Measurements from ENCODE around the gene HFM1. TPM values are rescaled to one million over a fixed set of nuclear protein-coding genes. Genes with fewer than 3 reads are reported as not detected.

HFM1 gene
- total and polyA plus RNA-seq, 9 of the 15 experiments (the other 6 are each of a cell fraction or from before 2014, with no cell fraction given): 1.5 to 6.4 (median 3.7) TPM

DNA sequence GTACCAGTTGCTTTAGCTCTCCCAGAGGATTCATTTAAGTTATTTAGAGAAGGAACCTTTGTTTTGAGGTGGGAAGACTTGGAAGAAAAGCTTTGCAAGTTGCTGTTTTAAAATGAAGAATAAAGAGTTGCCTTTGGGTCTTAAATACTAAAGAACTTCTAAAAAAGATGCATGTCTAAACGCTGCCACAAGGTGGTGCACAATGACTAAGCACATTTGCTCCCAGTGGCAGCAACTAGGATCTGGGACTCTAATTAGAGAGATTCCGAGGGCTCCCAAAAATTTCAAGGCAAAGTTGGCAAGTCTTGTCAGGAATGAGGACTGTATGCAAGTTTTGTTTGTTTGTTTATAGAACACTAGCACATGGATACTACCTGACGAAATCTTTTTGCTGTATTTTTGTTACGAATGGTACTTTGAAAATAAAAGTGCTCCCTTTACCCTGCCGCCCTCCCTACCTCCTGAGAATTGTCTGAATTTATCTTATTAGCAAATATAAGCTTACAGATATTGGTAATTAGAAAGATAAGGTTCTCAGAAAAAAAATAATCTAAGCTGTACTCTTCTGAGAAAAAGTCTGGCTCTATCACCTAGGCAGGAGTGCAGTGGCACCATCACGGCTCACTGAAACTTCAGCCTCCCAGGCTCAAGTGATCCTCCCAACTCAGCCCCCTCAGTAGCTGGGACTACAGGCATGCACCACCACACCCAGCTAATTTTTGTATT, 121.8 kb downstream of the HFM1 start (continued):
- TF ChIP-seq RREB1 (CRISPR knock-in tag; IDR thresholded peaks at IDR 0.05) (no peak), ELK3 (CRISPR knock-in tag; IDR thresholded peaks at IDR 0.05) (no peak), POU5F1 (IDR thresholded peaks at IDR 0.05; ENCODE audit: borderline replicate concordance, low read depth, low read length, partially characterized antibody) (no peak), DEAF1 (CRISPR knock-in tag; IDR thresholded peaks at IDR 0.05) (peak; percentile 92), MAFF (IDR thresholded peaks at IDR 0.05; ENCODE audit: low read length) (peak; percentile 96), JUND (IDR thresholded peaks at IDR 0.05; ENCODE audit: borderline replicate concordance, low read depth, low read length) (peak; percentile 20; the same call in 1 of the 2 replicates), JUND (tag; IDR thresholded peaks at IDR 0.05; ENCODE audit: borderline replicate concordance, low read depth, low read length) (no peak), TARDBP (IDR thresholded peaks at IDR 0.05) (no peak), LCOR (CRISPR knock-in tag; IDR thresholded peaks at IDR 0.05) (peak; percentile 59; the same call in 1 of the 2 replicates), ZNF583 (CRISPR knock-in tag; IDR thresholded peaks at IDR 0.05) (no peak), GMEB1 (CRISPR knock-in tag; IDR thresholded peaks at IDR 0.05) (0 out of 2 replicates have a peak, but pooled peaks have one; percentile 7), BACH1 (tag; IDR thresholded peaks at IDR 0.05) (peak; percentile 67)
- TF ChIP-seq, protein P1, sequence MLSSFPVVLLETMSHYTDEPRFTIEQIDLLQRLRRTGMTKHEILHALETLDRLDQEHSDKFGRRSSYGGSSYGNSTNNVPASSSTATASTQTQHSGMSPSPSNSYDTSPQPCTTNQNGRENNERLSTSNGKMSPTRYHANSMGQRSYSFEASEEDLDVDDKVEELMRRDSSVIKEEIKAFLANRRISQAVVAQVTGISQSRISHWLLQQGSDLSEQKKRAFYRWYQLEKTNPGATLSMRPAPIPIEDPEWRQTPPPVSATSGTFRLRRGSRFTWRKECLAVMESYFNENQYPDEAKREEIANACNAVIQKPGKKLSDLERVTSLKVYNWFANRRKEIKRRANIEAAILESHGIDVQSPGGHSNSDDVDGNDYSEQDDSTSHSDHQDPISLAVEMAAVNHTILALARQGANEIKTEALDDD (IDR thresholded peaks at IDR 0.05): no peak
- TF ChIP-seq, protein P2, sequence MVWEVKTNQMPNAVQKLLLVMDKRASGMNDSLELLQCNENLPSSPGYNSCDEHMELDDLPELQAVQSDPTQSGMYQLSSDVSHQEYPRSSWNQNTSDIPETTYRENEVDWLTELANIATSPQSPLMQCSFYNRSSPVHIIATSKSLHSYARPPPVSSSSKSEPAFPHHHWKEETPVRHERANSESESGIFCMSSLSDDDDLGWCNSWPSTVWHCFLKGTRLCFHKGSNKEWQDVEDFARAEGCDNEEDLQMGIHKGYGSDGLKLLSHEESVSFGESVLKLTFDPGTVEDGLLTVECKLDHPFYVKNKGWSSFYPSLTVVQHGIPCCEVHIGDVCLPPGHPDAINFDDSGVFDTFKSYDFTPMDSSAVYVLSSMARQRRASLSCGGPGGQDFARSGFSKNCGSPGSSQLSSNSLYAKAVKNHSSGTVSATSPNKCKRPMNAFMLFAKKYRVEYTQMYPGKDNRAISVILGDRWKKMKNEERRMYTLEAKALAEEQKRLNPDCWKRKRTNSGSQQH (CRISPR knock-in tag; IDR thresholded peaks at IDR 0.05): no peak

All from K562 (cell line).